ENCODE measurements around the gene MORN1. TPM values are rescaled to one million over a fixed set of nuclear protein-coding genes. Genes with fewer than 3 reads are reported as not detected.

Gene MORN1
- total RNA-seq, 1 experiment from 2014 or later: 47.8 TPM

DNA sequence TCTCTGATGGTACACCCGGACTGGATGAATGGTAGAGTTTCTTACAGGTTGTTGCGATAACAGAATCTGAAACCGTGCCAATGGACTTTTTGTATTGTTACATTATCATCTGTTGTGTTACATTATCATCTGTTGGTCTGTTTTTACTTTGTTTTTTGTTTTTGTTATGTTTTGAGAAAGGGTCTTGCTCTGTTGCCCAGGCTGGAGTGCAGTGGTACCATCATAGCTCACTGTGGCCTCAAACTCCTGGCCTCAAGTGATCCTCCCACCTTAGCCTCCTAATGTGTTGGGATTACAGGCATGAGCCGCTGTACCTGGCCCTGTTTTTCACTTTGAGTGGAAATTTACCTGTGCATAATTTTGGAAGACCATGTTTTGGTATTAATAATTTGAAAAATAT lies 31.2 kb upstream of the MORN1 start:
- DNase-seq: no peak
- BruUV-seq (replicated peaks): no TSS peak
- Histone ChIP-seq H3F3A (ENCODE audit: insufficient read depth, low read depth) (0 out of 2 replicates have a peak, but pooled peaks cover 5% of the 10 kb centered on the region), H4K20me1 (ENCODE audit: insufficient read depth) (no peaks in the 10 kb centered on the region), H3K9me2 (ENCODE audit: insufficient read depth) (no peaks in the 10 kb centered on the region), H3K9me3 (ENCODE audit: insufficient read depth, low read depth) (peaks cover 13% of the 10 kb centered on the region), H3K79me2 (ENCODE audit: low read depth) (no peaks in the 10 kb centered on the region), H3K27ac (no peak overlapping the region), H2AFZ (no peak overlapping the region), H3K36me3 (ENCODE audit: low read depth) (no peaks in the 10 kb centered on the region), H3K4me2 (no peak overlapping the region), H3K4me1 (replicated peaks; ENCODE audit: insufficient read depth) (no peaks in the 10 kb centered on the region), H3K27me3 (ENCODE audit: insufficient read depth, low read depth) (peaks cover 42% of the 10 kb centered on the region), H3K4me3 (no peak overlapping the region)
- intact Hi-C loops (cut with micrococcal nuclease; ENCODE audit: unreplicated experiment): no loop called here
- POLR2A ChIA-PET (ENCODE audit: unreplicated experiment): no interaction called here
- no peak for TF ChIP-seq EZH2 (IDR thresholded peaks at IDR 0.05; ENCODE audit: low read depth)
- TF ChIP-seq, protein P1, sequence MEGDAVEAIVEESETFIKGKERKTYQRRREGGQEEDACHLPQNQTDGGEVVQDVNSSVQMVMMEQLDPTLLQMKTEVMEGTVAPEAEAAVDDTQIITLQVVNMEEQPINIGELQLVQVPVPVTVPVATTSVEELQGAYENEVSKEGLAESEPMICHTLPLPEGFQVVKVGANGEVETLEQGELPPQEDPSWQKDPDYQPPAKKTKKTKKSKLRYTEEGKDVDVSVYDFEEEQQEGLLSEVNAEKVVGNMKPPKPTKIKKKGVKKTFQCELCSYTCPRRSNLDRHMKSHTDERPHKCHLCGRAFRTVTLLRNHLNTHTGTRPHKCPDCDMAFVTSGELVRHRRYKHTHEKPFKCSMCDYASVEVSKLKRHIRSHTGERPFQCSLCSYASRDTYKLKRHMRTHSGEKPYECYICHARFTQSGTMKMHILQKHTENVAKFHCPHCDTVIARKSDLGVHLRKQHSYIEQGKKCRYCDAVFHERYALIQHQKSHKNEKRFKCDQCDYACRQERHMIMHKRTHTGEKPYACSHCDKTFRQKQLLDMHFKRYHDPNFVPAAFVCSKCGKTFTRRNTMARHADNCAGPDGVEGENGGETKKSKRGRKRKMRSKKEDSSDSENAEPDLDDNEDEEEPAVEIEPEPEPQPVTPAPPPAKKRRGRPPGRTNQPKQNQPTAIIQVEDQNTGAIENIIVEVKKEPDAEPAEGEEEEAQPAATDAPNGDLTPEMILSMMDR (conservative IDR thresholded peaks at IDR 0.05): no peak
- CTCF ChIA-PET: no interaction called here

DNA sequence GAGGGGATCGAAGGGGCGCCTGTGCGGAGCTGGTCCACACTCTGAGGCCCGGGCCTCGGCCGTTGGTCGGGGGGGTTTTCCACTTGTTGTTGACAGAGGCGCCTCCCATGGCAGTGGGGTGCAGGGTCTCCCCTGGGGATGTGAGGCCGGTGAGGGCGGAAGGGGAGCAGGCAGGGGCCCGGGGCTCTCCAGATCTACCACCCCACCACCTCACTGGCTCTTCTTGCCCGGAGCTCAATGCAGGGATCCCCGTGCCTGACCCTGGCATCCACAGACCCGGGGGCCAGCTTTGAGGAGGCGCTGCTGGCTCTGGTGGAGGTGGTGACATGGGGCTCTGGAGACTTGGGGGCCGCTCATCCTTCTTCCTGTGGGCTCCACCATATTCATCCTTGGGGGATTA lies 28.1 kb upstream of the MORN1 start:
- Histone ChIP-seq H3K79me2 (ENCODE audit: low read depth) (no peaks in the 10 kb centered on the region), H3K4me1 (replicated peaks; ENCODE audit: insufficient read depth) (peaks cover 15% of the 10 kb centered on the region), H4K20me1 (ENCODE audit: insufficient read depth) (no peaks in the 10 kb centered on the region), H3K36me3 (ENCODE audit: low read depth) (no peaks in the 10 kb centered on the region), H2AFZ (no peak overlapping the region), H3K4me3 (no peak overlapping the region), H3K27ac (no peak overlapping the region), H3K9me2 (ENCODE audit: insufficient read depth) (no peaks in the 10 kb centered on the region), H3K27me3 (ENCODE audit: insufficient read depth, low read depth) (peaks cover 29% of the 10 kb centered on the region), H3K9me3 (ENCODE audit: insufficient read depth, low read depth) (peaks cover 13% of the 10 kb centered on the region), H3K4me2 (no peak overlapping the region), H3F3A (ENCODE audit: insufficient read depth, low read depth) (peaks cover 12% of the 10 kb centered on the region; the same call in 1 of the 2 replicates)
- ChIA-PET CTCF (no interaction called here), POLR2A (ENCODE audit: unreplicated experiment) (interaction anchor here (0.5 kb wide), 1 partner anchor 122 kb away, joined by 10 read pairs; no protein-coding TSS in a partner anchor)
- BruUV-seq (replicated peaks): no TSS peak
- TF ChIP-seq, protein P1 (conservative IDR thresholded peaks at IDR 0.05): no peak
- TF ChIP-seq EZH2 (IDR thresholded peaks at IDR 0.05; ENCODE audit: low read depth): no peak
- intact Hi-C loops (cut with micrococcal nuclease; ENCODE audit: unreplicated experiment): loop anchor here (10.0 kb wide), 1 partner anchor 225 kb away; no protein-coding TSS in a partner anchor
- no peak for DNase-seq

DNA sequence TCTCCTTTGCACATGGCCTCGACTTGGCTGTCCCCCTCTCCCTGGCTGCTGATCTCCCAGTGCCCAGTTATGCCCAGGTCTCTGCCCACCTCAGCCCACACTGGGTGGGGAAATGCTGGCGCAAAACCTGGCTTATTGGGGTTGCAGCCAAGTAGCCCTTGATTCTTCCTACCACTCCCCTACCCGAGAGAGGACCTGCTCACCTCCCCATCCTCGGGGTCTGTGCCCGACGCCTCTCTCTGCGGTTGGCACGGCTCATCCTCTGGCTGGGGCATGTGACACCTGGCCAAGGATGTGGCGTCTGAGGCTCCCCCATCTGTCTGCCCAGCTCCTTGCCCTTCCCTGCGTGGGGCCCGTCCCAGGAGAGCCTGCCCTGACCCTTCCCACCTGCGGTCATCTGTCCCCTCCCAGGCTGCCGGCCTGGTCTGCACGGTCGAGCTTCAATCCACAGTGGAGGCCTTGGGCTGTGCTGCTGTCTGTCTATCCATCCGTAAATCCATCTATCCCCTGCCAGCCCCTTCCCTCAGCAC lies 27.5 kb upstream of the MORN1 start:
- peaks cover 13% of the 10 kb centered on the region for H3K9me3 ChIP-seq (ENCODE audit: insufficient read depth, low read depth)
- H3F3A ChIP-seq (ENCODE audit: insufficient read depth, low read depth): peaks cover 15% of the 10 kb centered on the region; the same call in 1 of the 2 replicates
- H3K4me3 ChIP-seq: no peak overlapping the region
- POLR2A ChIA-PET (ENCODE audit: unreplicated experiment): no interaction called here
- H2AFZ ChIP-seq: no peak overlapping the region
- CTCF ChIA-PET: no interaction called here
- no peaks in the 10 kb centered on the region for H3K9me2 ChIP-seq (ENCODE audit: insufficient read depth)
- DNase-seq: no peak
- intact Hi-C loops (cut with micrococcal nuclease; ENCODE audit: unreplicated experiment): loop anchor here (10.0 kb wide), 1 partner anchor 226 kb away; no protein-coding TSS in a partner anchor
- H3K27me3 ChIP-seq (ENCODE audit: insufficient read depth, low read depth): peaks cover 29% of the 10 kb centered on the region
- H3K36me3 ChIP-seq (ENCODE audit: low read depth): no peaks in the 10 kb centered on the region
- TF ChIP-seq EZH2 (IDR thresholded peaks at IDR 0.05; ENCODE audit: low read depth): no peak
- TF ChIP-seq, protein P1 (conservative IDR thresholded peaks at IDR 0.05): no peak
- H3K4me1 ChIP-seq (replicated peaks; ENCODE audit: insufficient read depth): peaks cover 20% of the 10 kb centered on the region
- H3K79me2 ChIP-seq (ENCODE audit: low read depth): 0 out of 2 replicates have a peak, but pooled peaks cover 4% of the 10 kb centered on the region
- BruUV-seq (replicated peaks): no TSS peak
- no peak overlapping the region for H3K4me2 ChIP-seq
- no peaks in the 10 kb centered on the region for H4K20me1 ChIP-seq (ENCODE audit: insufficient read depth)
- H3K27ac ChIP-seq: no peak overlapping the region
